Fibroblast of pulmonary artery (primary cell): ENCODE results near the gene SYT1.

ENCODE experiments used
- DNase-seq: peaks from one replicate; pipeline ENCODE4 v3.0.0-alpha.2; 2010; ENCODE audit warnings: low read depth
- H3K4me3 ChIP-seq: replicated peaks from 2 replicates; pipeline ENCODE4 v1.5.1; 2011; ENCODE audit warnings: low read depth, mild to moderate bottlenecking, control low read depth, low read length, moderate library complexity
- CTCF ChIP-seq: IDR thresholded peaks from 2 replicates; pipeline ENCODE4 v1.5.1; 2011; ENCODE audit warnings: mild to moderate bottlenecking, control low read depth, low read length, inconsistent platforms; ENCODE audit errors: missing control alignments

SYT1 gene

GRCh38 chr12:79317179-79317847 lies 452.7 kb downstream of the SYT1 start:
- DNase-seq = no peak
- H3K4me3 ChIP-seq = no peak overlapping the region
- no peak for TF ChIP-seq CTCF

- no peak for TF ChIP-seq CTCF
- H3K4me3 ChIP-seq = no peak overlapping the region
- DNase-seq = no peak
Observed at GRCh38 chr12:79322905-79323304, 458.3 kb downstream of the SYT1 start.

GRCh38 chr12:79324571-79324970 lies 460.0 kb downstream of the SYT1 start:
- no peak for DNase-seq
- no peak overlapping the region for H3K4me3 ChIP-seq
- TF ChIP-seq CTCF = no peak

- no peak overlapping the region for H3K4me3 ChIP-seq
- no peak for TF ChIP-seq CTCF
- DNase-seq = no peak
Observed at GRCh38 chr12:79326222-79326621, 461.6 kb downstream of the SYT1 start.

GRCh38 chr12:79326663-79327062 lies 462.1 kb downstream of the SYT1 start:
- H3K4me3 ChIP-seq = no peak overlapping the region
- no peak for DNase-seq
- no peak for TF ChIP-seq CTCF

GRCh38 chr12:79327465-79327864 lies 462.9 kb downstream of the SYT1 start:
- TF ChIP-seq CTCF = no peak
- DNase-seq = no peak
- no peak overlapping the region for H3K4me3 ChIP-seq

GRCh38 chr12:79329933-79330332 lies 465.4 kb downstream of the SYT1 start:
- DNase-seq = no peak
- H3K4me3 ChIP-seq = no peak overlapping the region
- no peak for TF ChIP-seq CTCF
